A549 treated with Hydrocortisone at 1 μM for 4 hours (cell line): ENCODE results near the gene MICU2. TPM values are rescaled to one million over a fixed set of nuclear protein-coding genes. Genes with fewer than 3 reads are reported as not detected.

Experiments
- total RNA-seq: library from RNA; stranded (reverse); fragments of 200-300 nt; extraction: Qiagen RNA extraction; gene quantifications from 5 replicates; pipeline ENCODE4 v1.2.3, GENCODE V29; 2022

The MICU2 gene
- 14.7 to 18.3 TPM (median 16.3 TPM) in 5 replicates for total RNA-seq

GRCh38 chr13:21603531-21604448 is at the start of gene MICU2:
TSS of gene MICU2 (minus strand) at chr13:21604170. CDS start at chr13:21604148, 22 bp downstream.

GRCh38 chr13:21458813-21459701 is 144.9 kb downstream of the MICU2 start, which contains the start of gene ZDHHC20:
TSS of gene ZDHHC20 (minus strand) at chr13:21459303. CDS start at chr13:21459171, 132 bp downstream.

Other genes starting within 250 kb of the MICU2 start
- 11.6 to 21.3 TPM (median 17.7 TPM) in 5 replicates for gene ZDHHC20, start 144.9 kb downstream of the MICU2 start, total RNA-seq
- not detected in 5 replicates for gene FGF9, start 66.9 kb upstream of the MICU2 start, total RNA-seq